GM21526 (cell line): ENCODE data around the gene IFNL1.
"Not testable (repeated sequence)": the region's sequence is repeated elsewhere in the genome, so short reads cannot be mapped to it uniquely, and the experiment has no call there.

ENCODE experiments used
- ATAC-seq: cut with Tn5 transposase; IDR thresholded peaks from one replicate; pipeline ENCODE4 v1.9.1; 2021; ENCODE audit warnings: moderate library complexity; ENCODE audit not compliant: unreplicated experiment, low FRiP score

IFNL1 gene

DNA sequence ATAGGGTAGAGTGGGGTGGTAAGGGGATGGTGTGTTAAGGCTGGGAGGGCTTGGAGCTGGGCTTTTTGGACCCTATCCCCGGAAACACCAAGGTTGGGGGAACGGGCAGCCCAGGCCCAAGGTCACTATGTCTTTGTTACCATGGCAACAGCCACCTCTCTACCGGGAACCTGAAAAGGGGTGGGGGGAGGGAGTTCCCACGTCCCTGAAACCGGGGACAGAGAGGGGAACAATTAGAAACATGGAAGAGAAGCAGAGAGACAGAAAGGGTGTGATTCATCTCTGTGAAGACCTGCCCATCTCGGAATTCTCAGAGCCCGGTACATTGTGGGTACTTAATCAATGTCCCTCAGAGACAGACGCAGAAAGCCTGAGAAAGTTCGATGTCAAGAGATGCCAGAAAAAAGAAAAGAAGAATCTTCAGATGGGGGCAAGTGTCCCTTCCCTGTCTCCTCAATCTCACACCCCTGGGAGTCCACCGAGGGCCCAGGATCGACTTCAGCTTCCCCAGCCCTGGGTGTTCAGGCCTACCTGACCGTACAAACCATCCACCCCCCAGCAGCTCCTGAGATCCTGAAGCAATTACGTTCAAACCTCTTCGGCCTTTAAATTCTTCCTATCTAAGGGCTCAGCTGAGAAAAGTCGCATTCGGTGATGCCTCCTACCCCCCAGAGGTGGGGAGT, 31.3 kb downstream of the IFNL1 start:
- no peak for ATAC-seq

DNA sequence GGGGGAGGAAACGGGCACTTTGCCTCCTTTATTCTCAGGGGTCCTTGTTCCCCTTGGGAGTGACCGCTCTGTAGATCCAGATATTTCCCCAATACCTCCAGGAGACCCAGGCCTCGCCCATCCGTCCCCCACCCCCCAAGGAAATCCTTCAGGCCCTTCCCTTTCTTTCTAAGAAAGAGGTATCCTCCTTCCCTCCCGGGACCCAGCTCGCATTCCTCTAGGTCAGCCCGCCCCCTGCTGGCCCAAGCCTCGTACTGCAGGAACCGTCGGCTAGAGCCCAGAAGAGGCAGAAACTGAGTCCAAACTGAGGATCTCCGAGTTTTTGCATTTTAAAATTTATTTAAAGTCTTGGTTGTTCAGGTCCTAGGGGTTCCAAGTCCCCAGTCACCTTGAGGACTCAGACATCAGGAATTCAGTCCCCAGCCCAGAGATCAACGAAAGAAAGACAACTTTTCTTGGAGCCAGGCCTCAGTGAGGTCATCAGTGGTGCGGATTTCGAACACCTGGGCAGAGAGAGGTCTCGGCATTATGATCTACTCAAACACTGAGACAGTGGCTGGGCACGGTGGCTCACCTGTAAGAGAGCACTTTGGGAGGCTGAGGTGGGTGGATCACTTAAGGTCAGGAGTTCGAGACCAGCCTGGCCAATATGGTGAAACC, 32.0 kb downstream of the IFNL1 start:
- ATAC-seq = no peak

GRCh38 chr19:39329948-39330347, 33.7 kb downstream of the IFNL1 start:
- no peak for ATAC-seq

DNA sequence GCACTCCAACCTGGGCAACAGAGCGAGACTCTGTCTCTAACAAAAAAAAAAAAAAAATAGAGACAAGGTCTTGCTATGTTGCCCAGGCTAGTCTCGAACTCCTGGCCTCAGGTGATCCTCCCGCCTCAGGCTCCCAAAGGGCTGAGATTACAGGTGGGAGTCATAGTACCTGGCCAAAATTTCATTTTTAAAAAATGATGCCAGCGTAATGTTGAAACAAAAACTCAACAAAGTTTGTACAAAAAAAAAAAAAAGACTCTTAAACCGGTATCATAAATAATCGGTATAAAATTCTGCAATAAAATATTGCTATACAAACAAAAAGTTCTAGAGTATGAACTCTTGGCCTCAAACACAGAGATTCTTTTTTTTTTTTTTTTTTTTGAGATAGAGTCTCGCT, 36.1 kb downstream of the IFNL1 start:
- no peak for ATAC-seq

DNA sequence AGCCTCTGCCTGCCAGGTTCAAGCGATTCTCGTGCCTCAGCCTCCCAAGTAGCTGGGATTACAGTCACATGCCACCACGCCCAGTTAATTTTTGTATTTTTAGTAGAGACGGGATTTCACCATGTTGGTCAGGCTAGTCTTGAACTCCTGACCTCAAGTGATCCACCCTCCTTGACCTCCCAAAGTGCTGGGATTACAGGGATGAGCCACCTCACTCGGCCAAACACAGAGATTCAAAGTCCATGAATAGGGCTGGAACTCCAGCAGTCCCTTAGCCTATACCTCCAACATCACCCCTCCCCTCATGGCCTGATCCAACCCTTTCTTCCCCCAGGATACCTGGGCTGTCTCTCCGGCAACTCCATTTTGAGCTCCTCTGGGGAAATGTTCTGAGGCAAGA, 36.5 kb downstream of the IFNL1 start:
- ATAC-seq = not testable (repeated sequence)

GRCh38 chr19:39333507-39333906, 37.3 kb downstream of the IFNL1 start:
- ATAC-seq = no peak

GRCh38 chr19:39334444-39334976, 38.3 kb downstream of the IFNL1 start:
- ATAC-seq = no peak

DNA sequence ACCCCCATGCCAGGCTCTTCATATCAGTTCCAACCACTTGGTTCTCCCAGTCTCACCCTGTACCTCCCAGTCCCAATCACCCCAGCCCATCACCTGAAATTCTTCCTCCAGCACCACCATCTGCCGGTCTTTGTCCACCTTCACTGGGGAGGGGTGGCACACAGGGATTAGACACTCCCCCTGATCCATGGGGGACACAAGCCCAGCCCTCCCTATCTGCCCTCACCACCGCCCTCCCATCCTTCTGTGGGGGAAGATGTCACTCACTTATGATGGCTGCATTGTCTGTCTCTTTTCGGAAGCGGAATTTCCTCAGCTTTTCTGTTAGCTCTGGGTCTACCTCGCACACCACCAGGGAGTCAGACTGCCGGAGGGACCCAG, 39.0 kb downstream of the IFNL1 start:
- ATAC-seq = no peak

DNA sequence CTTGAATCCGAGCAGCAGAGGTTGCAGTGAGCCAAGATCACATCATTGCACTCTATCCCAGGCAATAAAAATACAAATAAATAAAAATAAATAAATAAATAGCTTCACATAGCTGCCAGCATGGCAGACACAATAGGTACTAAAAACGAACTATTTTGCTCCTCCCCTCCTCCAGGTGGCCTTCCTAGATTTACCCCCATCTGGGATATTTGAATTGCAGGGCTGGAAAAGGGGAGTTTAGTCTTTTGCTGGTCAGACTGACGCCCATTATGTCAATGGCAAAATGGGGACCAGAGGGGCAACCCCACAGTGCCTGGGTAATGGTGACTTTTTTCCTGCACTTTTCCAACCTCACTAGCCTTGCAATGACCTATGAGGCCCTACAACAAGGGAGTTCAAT, 40.3 kb downstream of the IFNL1 start:
- no peak for ATAC-seq

- no peak for ATAC-seq
Observed at GRCh38 chr19:39339674-39340073, 43.5 kb downstream of the IFNL1 start.

DNA sequence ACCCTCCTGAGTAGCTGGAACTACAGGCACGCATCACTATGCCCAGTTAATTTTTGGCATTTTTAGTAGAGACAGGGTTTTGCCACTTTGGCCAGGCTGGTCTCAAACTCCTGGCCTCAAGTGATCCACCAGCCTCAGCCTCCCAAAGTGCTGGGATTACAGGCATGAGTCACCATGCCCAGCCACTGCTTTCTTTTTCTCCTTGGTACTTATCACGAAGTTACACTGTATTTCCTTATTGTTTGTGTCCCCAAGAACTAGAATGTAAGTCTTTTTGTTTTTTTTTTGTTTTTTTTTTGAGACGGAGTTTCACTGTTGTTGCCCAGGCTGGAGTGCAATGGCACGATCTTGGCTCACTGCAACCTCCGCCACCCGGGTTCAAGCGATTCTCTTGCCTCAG, 43.9 kb downstream of the IFNL1 start:
- ATAC-seq = not testable (repeated sequence)

DNA sequence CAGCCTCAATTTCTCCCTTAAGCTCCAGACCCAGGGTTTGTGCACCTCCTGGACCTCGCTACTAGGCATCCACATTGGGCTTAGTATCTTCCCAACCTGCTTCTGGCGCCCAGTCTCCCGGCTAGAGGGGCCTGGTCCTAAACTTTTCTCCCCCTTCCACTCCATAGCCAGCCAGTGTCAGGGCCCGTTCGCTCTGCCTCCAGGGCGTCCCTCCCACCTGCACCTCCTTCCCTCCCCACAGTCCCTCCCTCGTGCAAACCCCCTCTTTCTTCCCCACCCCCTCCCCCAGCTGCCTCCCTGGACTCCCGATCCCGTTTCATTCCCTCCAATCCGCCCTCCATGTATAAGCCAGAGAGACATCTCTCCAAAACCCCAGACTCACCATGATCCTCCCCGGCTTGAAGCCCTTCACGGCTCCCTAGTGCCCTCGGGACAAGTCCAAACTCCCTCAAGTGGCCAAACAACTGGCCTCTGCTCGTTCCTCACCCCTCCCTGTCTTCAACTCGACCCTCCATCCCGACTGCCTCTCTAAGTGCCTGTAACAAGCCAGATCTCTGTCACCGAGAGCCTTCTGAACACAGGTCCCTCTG, 45.0 kb downstream of the IFNL1 start:
- ATAC-seq = no peak

DNA sequence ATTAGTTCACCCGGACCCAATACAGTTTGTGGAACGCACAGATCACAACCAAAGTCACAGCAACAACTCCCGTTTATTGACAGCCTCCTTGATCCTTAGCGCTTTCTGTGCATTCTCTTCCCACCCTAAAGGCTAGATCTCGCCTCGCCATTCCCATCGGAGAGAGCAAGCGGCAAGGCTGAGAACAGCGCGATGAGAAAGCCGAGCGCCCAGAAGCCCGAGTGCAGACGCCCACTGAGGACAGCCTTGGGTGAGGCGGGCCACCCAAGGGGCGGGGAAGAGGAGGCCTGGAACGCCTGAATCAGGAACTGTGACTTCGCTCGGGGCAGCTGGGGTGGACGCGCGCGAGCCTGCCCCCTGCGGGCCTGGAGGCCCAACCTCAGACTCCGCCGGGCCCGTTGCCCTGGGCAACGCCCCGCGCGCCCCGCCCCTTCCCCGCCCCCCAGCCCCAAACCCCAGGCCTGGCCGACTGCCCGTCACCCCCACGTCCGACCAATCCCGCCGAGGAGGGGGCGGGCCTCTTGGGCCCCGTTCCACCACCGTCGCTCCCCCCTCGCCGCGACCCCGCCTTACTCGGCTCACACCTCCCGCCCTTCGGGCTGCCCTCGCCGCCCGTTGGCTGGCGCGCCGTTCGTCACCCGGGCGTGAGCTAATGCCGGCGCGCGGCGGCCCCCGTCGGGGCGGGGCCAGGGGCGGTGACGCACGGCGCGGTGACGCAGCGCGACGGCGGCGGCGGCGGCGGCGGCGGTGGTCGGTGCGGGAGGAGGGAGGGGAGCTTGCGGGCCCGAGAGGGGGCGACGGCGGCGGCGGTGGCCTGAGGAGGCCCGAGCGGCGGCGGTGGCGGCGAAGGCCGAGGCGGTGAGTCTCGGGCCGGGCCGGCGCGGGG, 45.8 kb downstream of the IFNL1 start, which contains the start of gene SAMD4B:
SAMD4B (plus strand) TSS at position 703 of the 886 bp plus-strand sequence. CDS start 14,473 bp downstream, outside the sequence.
- ATAC-seq = peak; percentile 70

DNA sequence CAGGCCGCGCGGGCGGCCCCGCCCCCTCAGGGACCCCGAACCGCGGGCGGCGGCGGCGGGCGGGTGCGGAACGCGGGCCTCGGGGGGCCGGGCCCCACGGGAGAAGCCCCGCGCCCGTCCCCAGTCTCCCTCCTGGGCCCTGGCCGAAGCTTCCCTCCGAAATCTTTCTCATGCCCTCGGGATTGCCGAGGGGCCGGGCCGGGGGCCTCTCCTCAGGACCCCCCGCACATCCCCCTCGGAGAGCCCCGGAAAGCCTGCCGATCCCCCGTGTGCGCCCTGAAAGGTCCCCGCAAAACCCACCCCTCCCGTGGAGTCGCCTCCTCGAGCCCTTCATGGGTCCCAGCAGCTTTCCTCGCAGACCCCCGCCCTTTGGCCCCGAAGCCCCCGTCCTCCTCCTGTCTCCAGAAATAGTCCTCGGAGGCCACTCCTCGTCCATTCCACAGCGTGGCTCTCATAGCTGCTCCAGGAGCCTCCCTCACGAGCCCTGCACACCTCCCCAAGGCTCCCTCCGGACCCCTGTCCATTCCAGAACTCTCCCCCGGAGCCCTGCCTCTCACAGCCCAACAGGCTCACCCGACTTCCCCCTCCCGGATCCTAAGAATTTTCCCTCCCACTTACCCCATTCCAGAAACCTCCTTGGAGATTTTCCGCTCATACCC, 46.6 kb downstream of the IFNL1 start:
- no peak for ATAC-seq

- no peak for ATAC-seq
Observed at GRCh38 chr19:39345956-39346355, 49.7 kb downstream of the IFNL1 start.

GRCh38 chr19:39347332-39348164, 51.3 kb downstream of the IFNL1 start:
- no peak for ATAC-seq
